Activated naive CD8-positive, alpha-beta T cell treated with anti-CD3 and anti-CD28 coated beads, Interleukin-2, amount 50 U/mL, for 16 hours (primary cell): ENCODE measurements around the gene UGT3A1.
"Not testable (repeated sequence)": the region's sequence is repeated elsewhere in the genome, so short reads cannot be mapped to it uniquely, and the experiment has no call there.

ENCODE experiments used
- DNase-seq: peaks from one replicate; pipeline ENCODE4 v3.0.0-alpha.2; 2020; ENCODE audit warnings: low read depth, low spot score

The UGT3A1 gene

DNA sequence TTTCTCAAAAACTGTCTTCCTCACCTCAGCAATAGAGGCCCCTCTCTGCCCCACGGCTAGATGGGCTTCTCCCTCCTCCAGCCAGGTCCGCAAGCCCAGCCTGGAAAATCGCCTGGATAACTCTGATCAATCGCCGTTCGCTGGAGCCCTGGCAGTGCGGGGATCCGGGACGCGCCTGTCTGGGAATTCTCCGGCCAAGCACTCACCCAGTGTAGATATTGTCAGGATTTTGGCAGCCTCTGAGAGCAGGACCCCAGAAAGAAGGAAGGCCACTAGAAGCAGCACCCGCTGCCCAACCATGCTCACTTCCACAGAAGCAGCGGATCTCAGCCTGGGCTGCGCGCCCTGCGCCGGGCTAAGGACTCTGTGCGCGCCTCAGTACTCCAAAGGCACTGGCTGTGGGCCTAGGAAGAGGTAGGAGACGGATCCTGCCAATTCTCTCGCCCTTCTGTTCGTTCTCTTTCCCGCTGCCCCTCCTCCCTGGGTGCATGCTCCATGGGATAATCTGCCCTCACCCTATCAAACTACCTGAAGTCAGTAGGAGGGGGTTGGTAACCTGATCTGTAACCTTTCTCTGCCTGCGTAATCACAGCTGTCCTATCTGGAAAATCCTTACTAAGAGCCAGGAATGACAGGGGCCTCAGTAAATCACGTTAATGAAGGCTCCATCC, at the start of gene UGT3A1:
Gene UGT3A1 (minus strand): TSS at position 450 of the 671 bp plus-strand sequence. CDS start 150 bp downstream, at position 300.
- no peak for DNase-seq

GRCh38 chr5:36035696-36036095, 44.5 kb upstream of the UGT3A1 start:
- no peak for DNase-seq

DNA sequence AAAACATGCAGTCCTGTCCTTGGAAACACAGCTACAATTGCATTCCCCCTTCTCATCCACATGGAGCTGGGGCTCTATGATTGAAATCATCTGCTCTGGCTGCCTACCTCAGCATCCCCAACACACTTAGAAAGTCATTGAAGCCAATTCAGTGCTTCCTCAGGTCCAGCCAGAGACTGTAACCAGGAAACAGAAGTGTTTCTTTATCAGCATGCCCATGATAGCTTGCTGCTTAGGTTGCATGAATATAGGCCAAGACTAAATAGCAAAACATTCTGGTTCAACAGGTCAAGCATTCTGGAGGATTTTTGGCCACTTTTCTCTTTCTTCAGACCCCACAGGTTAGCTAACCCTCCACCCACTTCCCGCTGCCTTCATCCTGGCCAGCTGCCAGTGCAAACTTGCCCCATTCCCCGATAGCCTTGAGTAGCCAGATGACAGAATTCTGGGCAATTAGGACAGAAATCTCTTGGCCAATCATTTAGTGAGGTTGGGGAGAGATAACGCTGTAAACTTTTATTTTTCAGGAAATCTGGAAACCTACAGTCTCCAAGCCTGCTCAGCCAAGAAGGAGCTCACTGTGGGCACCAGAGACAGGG, 43.4 kb upstream of the UGT3A1 start:
- DNase-seq, result not testable (repeated sequence)

DNA sequence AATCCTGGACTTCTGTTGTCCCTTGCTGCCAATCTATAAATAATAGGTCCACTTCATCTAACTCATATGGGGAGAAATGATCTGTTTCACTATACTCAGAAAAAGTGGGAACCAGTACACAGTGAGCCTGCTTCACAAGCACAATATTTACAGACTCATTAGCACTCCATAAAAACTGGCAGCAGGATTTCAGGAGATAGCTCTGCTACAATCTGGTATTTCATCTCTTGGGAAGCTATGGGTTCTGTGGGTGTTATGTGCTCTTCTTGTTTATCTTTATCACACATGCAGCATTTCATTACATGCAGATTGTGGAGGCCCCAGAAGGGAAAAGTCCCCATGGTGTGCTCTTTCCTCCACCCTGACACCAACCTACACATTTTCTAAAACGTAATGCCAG, 42.3 kb upstream of the UGT3A1 start:
- no peak for DNase-seq

DNA sequence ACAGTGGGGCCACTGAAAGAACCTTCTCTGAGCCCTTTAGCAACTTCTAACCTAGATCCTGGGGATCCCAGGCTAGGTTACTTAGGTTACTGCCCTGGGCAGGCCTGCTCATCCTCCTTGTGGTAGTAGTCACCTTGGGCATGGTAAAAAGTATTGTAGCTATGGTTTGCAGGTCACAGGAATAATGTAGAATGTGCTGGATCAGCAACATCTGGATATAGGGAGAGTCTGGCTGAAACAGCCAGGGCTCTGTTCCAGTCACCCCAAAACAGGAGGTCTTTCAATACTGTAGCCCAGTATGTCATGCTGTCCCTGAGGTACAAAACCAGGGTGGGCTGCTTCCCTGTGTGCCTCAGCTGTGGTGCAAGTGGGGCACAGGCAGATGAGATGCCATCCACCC, 41.9 kb upstream of the UGT3A1 start:
- DNase-seq, result no peak

DNA sequence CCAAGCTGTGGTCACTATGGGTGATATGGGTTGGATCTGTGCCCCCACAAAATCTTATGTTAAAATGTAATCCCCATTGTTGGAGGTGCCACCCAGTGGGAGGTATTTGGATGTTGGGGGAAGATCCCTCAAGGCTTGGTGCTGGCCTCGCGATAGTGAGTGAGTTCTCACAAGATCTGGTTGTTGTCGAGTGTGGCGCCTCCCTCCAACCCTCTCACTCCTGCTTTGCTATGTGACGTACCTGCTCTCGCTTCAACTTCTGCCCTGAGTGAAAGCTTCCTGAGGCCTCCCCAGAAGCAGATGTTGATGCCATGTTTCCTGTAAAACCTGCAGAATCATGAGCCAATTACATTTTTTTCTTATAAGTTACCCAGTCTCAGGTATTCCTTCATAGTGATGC, 40.0 kb upstream of the UGT3A1 start:
- DNase-seq, result no peak

- no peak for DNase-seq
These were observed 38.7 kb upstream of the UGT3A1 start for GRCh38 chr5:36029914-36030313.

GRCh38 chr5:36028816-36029465, 37.8 kb upstream of the UGT3A1 start:
- no peak for DNase-seq

DNA sequence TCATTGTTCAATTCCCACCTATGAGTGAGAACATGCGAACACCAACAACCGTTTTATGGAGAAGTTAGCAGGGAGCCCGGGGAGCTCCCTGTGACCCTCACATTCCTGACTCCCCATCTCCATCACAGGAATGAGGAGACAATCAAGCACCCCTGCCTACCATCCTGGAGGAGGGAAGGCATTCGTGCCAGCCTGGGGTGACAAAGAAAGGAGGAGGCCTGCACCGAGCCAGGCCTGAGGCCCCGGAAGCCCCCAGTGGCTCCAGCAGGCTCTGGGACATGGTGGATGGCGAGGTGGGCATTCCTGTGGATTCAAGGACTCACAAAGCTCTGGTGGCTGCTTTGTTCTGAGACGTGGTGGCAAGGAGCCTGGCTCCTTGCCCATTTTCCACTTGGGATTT, 36.5 kb upstream of the UGT3A1 start:
- DNase-seq, result no peak

GRCh38 chr5:36026706-36027465, 35.7 kb upstream of the UGT3A1 start:
- DNase-seq, result no peak

DNA sequence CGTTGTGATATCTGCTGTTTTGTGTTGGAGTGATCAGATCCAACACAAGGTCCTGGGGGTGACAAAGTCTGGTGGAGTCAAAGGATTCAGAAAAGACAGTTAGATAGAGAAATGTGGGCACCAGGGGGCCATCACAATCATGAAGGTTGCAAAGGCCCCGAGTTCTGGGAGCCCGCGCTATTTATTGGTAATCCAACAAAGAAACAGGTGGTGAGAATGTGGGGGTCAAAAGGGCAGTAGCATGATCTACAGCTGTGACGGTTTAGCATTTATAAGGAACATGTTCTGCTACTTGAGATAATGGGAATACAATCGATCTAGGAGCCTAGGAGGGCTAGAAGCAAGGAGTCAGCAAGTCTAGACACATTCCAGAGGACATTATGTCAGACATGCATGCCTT, 31.1 kb upstream of the UGT3A1 start:
- DNase-seq, result not testable (repeated sequence)

DNA sequence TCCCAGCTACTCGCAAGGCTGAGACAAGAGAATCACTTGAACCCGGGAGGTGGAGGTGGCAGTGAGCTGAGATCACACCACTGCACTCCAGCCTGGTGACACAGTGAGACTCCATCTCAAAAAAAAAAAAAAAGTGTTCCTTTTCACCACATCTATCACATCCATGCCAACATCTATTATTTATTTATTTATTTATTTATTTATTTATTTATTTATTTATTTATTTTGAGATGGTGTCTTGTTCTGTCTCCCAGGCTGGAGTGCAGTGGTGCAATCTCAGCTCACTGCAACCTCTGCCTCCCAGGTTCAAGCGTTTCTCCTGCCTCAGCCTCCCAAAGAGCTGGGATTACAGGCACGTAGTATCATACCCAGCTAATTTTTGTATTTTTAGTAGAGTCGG, 28.4 kb upstream of the UGT3A1 start:
- not testable (repeated sequence) for DNase-seq

DNA sequence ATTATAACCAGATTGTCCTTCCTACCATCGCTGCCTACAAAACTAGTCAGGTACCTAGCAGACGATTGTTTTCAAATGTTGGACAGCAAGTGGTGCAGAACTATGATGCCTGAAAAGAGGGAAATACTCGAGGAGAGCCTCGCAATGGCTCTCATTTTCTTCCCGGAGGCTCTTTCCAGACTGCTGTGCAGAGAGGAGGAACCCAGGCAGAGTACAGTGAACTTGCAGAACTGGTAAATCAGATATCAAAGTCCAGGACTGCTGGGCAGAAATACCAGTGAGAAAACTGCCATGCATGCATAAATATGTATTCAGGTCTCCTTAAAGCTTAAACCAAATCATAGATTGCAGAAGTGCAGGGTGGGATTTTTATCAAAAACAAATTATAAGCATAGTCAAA, 26.4 kb upstream of the UGT3A1 start:
- DNase-seq, result no peak

DNA sequence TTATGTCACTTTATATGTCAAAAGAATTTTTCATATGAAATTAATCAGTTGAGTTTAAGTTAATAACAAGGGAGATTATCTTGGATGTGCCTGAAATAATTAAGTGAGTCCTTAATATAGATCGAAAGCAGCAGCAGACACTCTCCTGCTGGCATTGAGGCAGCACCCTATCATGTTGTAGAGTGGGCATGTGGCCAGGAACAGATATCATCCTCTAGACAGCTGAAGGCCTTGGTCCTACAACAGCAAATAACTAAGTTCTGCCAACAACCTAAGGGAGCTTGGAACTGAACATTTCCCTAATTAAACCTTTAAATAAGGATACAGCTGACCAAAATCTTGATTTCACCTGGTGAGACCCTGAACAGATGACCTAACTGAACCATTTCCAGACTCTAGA, 25.8 kb upstream of the UGT3A1 start:
- DNase-seq, result no peak

GRCh38 chr5:36013182-36013581, 22.0 kb upstream of the UGT3A1 start:
- no peak for DNase-seq

- no peak for DNase-seq
These were observed 18.5 kb upstream of the UGT3A1 start for GRCh38 chr5:36009698-36010097.

GRCh38 chr5:36007366-36007765, 16.2 kb upstream of the UGT3A1 start:
- DNase-seq, result no peak

DNA sequence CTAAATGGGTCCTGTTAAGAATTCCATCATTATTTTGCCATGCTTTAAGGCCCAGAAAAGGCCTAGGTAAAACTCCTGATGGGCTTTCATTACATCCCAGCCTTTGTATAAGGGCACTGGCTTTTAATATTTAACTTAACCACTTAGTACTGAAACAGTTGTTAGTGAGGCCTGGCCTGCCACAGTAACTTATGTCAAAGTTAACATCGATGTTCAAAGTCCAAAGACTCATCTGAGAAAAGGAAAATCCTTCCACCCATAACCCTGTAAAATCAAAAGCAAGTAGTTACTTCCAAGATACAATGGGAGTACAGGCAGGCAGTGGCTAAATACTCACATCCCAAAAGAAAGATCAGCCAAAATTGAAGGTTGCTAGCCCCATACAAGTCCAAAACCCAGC, 15.0 kb upstream of the UGT3A1 start:
- no peak for DNase-seq

- no peak for DNase-seq
These were observed 9.8 kb upstream of the UGT3A1 start for GRCh38 chr5:36001032-36001431.

DNA sequence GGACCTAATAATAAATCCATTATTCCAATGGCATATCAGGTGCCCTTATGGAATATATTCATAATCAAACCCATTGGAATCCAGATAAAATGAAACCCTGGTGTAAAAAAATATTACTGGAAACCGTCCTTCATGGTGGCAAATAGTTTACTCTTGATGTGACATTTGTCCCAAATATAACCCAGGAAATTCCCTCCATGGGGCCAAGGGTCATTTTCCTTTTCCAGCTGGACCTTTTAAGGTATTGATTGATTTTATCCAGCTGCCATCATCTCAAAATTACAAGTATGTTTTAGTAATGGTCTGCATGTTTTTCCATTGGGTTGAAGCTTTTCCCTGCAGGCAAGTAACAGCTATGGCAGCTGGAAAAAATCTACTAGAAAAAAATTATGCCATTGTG, 8.4 kb upstream of the UGT3A1 start:
- DNase-seq, result no peak

DNA sequence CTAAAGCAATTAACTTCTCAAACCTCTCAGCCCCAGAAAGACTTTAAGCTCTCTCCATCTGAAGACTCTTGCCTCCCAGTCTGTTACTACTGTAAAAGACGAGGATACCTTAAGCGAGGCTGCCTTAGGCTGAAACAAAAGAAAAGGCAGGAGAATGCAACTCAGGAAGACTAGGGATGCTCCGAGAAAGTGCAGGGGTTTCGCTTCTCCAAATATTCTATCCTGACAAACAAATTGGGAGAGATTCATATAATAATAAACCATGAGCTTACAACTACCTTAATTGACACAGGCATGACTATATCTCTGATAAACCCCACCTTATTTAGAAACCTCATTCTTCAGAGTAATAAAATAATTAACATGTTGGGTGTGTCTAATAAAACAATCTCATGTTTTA, 4.9 kb upstream of the UGT3A1 start:
- DNase-seq, result no peak

GRCh38 chr5:35990520-35990919, 670 bp downstream of the UGT3A1 start:
- no peak for DNase-seq
